GM23338 (cell line): ENCODE measurements around the gene PXDN. TPM values are rescaled to one million over a fixed set of nuclear protein-coding genes. Genes with fewer than 3 reads are reported as not detected.
A peak's percentile ranks its signal among the peaks of the same experiment; 100 is the strongest.

ENCODE experiments used
- ATAC-seq: fragments of 200-7000 bp; cut with Tn5 transposase; 3 replicates; pipeline ENCODE4 v1.9.1; 2020
- DNase-seq: peaks from one replicate; pipeline ENCODE4 v3.0.0-alpha.2; 2015; ENCODE audit warnings: low spot score
- H2AFZ ChIP-seq: fragments of 200-600 bp; sonication (generic); 2 replicates; pipeline ENCODE4 v1.8.0; 2016; ENCODE audit warnings: antibody characterized with exemption, mild to moderate bottlenecking, moderate library complexity
- H3F3A ChIP-seq: fragments of 200-600 bp; sonication (generic); replicated peaks from 2 replicates; pipeline ENCODE4 v1.8.0; 2017; ENCODE audit warnings: antibody characterized with exemption, mixed run types, low read depth
- H3K27ac ChIP-seq: fragments of 200-600 bp; sonication (generic); 2 replicates; pipeline ENCODE4 v1.6.1; 2016; ENCODE audit warnings: low read depth
- H3K27me3 ChIP-seq: fragments of 200-600 bp; sonication (generic); 2 replicates; pipeline ENCODE4 v1.8.0; 2016; ENCODE audit warnings: mild to moderate bottlenecking, mixed run types, moderate library complexity; ENCODE audit not compliant: insufficient read depth
- H3K36me3 ChIP-seq: fragments of 200-600 bp; sonication (generic); 2 replicates; pipeline ENCODE4 v1.8.0; 2016; ENCODE audit warnings: mild to moderate bottlenecking; ENCODE audit not compliant: insufficient read depth
- H3K4me1 ChIP-seq: fragments of 200-600 bp; sonication (generic); 2 replicates; pipeline ENCODE4 v1.8.0; 2016; ENCODE audit warnings: mild to moderate bottlenecking, moderate library complexity; ENCODE audit not compliant: insufficient read depth
- H3K4me2 ChIP-seq: fragments of 200-600 bp; sonication (generic); 2 replicates; pipeline ENCODE4 v1.7.1; 2017; ENCODE audit warnings: mixed run types
- H3K4me3 ChIP-seq: fragments of 200-600 bp; sonication (generic); 2 replicates; pipeline ENCODE4 v1.6.1; 2016; ENCODE audit warnings: mixed run types
- H3K79me2 ChIP-seq: fragments of 200-600 bp; sonication (generic); replicated peaks from 2 replicates; pipeline ENCODE4 v1.8.0; 2017; ENCODE audit warnings: mild to moderate bottlenecking; ENCODE audit not compliant: insufficient read depth
- H3K9me2 ChIP-seq: fragments of 200-600 bp; sonication (generic); 2 replicates; pipeline ENCODE4 v1.8.0; 2017; ENCODE audit not compliant: insufficient read depth
- H4K20me1 ChIP-seq: fragments of 200-600 bp; sonication (generic); replicated peaks from 2 replicates; pipeline ENCODE4 v1.8.0; 2017; ENCODE audit warnings: mild to moderate bottlenecking; ENCODE audit not compliant: insufficient read depth
- H3K27ac Mint-ChIP-seq: 2 replicates; pipeline ENCODE4 v1.8.0; 2020; ENCODE audit warnings: inconsistent platforms, mild to moderate bottlenecking, moderate library complexity, mixed read lengths
- H3K27me3 Mint-ChIP-seq: 3 replicates; pipeline ENCODE4 v1.8.0; 2022; ENCODE audit warnings: low read depth, mild to moderate bottlenecking, moderate library complexity, mixed read lengths, inconsistent platforms; ENCODE audit not compliant: insufficient read depth, poor library complexity
- H3K36me3 Mint-ChIP-seq: 3 replicates; pipeline ENCODE4 v1.8.0; 2021; ENCODE audit warnings: low read depth, mild to moderate bottlenecking, inconsistent platforms, moderate library complexity, mixed read lengths
- H3K4me1 Mint-ChIP-seq: 3 replicates; pipeline ENCODE4 v1.8.0; 2020; ENCODE audit warnings: mild to moderate bottlenecking, inconsistent platforms, mixed read lengths
- H3K4me3 Mint-ChIP-seq: 3 replicates; pipeline ENCODE4 v1.8.0; 2021; ENCODE audit warnings: moderate library complexity, mild to moderate bottlenecking, inconsistent platforms, mixed read lengths
- H3K9me3 Mint-ChIP-seq: 3 replicates; pipeline ENCODE4 v1.8.0; 2020; ENCODE audit warnings: moderate library complexity, mild to moderate bottlenecking, inconsistent platforms, mixed read lengths
- EZH2 ChIP-seq: fragments of 200-600 bp; sonication (generic); IDR thresholded peaks from one replicate; pipeline ENCODE4 v1.8.0; 2017; ENCODE audit warnings: antibody characterized with exemption, mild to moderate bottlenecking, low read depth; ENCODE audit not compliant: unreplicated experiment
- JUNB ChIP-seq: IDR thresholded peaks from one replicate; pipeline ENCODE4 v1.6.1; 2016; ENCODE audit warnings: antibody characterized with exemption; ENCODE audit not compliant: unreplicated experiment
- STAT1 ChIP-seq: IDR thresholded peaks from one replicate; pipeline ENCODE4 v1.6.1; 2016; ENCODE audit warnings: antibody characterized with exemption; ENCODE audit not compliant: unreplicated experiment
- polyA plus RNA-seq: library from polyadenylated mRNA; unstranded; fragments of >200 nt; fragmentation: Nextera tagmentation; extraction: Ambion mirVana; gene quantifications from 2 replicates; pipeline ENCODE4 v1.2.1, GENCODE V29; 2016
- total RNA-seq: library from RNA; depleted of rRNA; stranded (reverse); fragments of >200 nt; shearing (Covaris generic); gene quantifications from 2 replicates; pipeline ENCODE4 v1.2.3, GENCODE V29; 2014
- TF ChIP-seq, protein P1 (sequence below): IDR thresholded peaks from one replicate; pipeline ENCODE4 v1.6.1; 2018; ENCODE audit warnings: antibody characterized with exemption; ENCODE audit not compliant: unreplicated experiment
- TF ChIP-seq, protein P2 (sequence below): fragments of 250-450 bp; sonication (Bioruptor Pico); IDR thresholded peaks from 2 replicates; pipeline ENCODE4 v1.5.0; 2020; ENCODE audit warnings: mild to moderate bottlenecking, moderate library complexity

PXDN gene
- total and polyA plus RNA-seq, 2 experiments from 2014 or later = 42.2 to 225 TPM

DNA sequence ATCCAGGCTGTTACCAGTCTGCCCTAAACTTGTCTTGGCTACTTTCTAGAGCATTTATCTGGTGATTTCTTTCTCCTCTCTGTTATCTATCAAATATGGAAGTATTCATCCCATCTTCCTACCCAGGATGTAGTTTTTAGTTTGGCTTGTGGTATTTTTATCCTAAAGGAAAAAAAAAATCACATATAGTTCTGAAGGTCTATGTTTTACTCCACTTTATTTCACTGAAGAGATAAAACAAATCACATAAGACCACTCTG is 62.2 kb downstream of the PXDN start:
- H3K27ac ChIP-seq = 0 out of 2 replicates have a peak overlapping the region, but pooled peaks have one; percentile 14
- no peaks in the 10 kb centered on the region for H3K9me2 ChIP-seq
- H3K36me3 Mint-ChIP-seq = peaks cover 21% of the 10 kb centered on the region
- no peak for ATAC-seq
- H3K4me3 ChIP-seq = no peak overlapping the region
- H3K4me3 Mint-ChIP-seq = no peak overlapping the region
- peaks cover 6% of the 10 kb centered on the region; the same call in 1 of the 2 replicates for H3F3A ChIP-seq
- no peaks in the 10 kb centered on the region for H3K4me1 ChIP-seq
- H3K4me2 ChIP-seq = no peak overlapping the region
- H3K4me1 Mint-ChIP-seq = peaks cover 19% of the 10 kb centered on the region
- no peak for TF ChIP-seq EZH2
- no peak for TF ChIP-seq JUNB
- TF ChIP-seq, protein P1, sequence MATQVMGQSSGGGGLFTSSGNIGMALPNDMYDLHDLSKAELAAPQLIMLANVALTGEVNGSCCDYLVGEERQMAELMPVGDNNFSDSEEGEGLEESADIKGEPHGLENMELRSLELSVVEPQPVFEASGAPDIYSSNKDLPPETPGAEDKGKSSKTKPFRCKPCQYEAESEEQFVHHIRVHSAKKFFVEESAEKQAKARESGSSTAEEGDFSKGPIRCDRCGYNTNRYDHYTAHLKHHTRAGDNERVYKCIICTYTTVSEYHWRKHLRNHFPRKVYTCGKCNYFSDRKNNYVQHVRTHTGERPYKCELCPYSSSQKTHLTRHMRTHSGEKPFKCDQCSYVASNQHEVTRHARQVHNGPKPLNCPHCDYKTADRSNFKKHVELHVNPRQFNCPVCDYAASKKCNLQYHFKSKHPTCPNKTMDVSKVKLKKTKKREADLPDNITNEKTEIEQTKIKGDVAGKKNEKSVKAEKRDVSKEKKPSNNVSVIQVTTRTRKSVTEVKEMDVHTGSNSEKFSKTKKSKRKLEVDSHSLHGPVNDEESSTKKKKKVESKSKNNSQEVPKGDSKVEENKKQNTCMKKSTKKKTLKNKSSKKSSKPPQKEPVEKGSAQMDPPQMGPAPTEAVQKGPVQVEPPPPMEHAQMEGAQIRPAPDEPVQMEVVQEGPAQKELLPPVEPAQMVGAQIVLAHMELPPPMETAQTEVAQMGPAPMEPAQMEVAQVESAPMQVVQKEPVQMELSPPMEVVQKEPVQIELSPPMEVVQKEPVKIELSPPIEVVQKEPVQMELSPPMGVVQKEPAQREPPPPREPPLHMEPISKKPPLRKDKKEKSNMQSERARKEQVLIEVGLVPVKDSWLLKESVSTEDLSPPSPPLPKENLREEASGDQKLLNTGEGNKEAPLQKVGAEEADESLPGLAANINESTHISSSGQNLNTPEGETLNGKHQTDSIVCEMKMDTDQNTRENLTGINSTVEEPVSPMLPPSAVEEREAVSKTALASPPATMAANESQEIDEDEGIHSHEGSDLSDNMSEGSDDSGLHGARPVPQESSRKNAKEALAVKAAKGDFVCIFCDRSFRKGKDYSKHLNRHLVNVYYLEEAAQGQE = no peak
- no peak for TF ChIP-seq STAT1
- TF ChIP-seq, protein P2, sequence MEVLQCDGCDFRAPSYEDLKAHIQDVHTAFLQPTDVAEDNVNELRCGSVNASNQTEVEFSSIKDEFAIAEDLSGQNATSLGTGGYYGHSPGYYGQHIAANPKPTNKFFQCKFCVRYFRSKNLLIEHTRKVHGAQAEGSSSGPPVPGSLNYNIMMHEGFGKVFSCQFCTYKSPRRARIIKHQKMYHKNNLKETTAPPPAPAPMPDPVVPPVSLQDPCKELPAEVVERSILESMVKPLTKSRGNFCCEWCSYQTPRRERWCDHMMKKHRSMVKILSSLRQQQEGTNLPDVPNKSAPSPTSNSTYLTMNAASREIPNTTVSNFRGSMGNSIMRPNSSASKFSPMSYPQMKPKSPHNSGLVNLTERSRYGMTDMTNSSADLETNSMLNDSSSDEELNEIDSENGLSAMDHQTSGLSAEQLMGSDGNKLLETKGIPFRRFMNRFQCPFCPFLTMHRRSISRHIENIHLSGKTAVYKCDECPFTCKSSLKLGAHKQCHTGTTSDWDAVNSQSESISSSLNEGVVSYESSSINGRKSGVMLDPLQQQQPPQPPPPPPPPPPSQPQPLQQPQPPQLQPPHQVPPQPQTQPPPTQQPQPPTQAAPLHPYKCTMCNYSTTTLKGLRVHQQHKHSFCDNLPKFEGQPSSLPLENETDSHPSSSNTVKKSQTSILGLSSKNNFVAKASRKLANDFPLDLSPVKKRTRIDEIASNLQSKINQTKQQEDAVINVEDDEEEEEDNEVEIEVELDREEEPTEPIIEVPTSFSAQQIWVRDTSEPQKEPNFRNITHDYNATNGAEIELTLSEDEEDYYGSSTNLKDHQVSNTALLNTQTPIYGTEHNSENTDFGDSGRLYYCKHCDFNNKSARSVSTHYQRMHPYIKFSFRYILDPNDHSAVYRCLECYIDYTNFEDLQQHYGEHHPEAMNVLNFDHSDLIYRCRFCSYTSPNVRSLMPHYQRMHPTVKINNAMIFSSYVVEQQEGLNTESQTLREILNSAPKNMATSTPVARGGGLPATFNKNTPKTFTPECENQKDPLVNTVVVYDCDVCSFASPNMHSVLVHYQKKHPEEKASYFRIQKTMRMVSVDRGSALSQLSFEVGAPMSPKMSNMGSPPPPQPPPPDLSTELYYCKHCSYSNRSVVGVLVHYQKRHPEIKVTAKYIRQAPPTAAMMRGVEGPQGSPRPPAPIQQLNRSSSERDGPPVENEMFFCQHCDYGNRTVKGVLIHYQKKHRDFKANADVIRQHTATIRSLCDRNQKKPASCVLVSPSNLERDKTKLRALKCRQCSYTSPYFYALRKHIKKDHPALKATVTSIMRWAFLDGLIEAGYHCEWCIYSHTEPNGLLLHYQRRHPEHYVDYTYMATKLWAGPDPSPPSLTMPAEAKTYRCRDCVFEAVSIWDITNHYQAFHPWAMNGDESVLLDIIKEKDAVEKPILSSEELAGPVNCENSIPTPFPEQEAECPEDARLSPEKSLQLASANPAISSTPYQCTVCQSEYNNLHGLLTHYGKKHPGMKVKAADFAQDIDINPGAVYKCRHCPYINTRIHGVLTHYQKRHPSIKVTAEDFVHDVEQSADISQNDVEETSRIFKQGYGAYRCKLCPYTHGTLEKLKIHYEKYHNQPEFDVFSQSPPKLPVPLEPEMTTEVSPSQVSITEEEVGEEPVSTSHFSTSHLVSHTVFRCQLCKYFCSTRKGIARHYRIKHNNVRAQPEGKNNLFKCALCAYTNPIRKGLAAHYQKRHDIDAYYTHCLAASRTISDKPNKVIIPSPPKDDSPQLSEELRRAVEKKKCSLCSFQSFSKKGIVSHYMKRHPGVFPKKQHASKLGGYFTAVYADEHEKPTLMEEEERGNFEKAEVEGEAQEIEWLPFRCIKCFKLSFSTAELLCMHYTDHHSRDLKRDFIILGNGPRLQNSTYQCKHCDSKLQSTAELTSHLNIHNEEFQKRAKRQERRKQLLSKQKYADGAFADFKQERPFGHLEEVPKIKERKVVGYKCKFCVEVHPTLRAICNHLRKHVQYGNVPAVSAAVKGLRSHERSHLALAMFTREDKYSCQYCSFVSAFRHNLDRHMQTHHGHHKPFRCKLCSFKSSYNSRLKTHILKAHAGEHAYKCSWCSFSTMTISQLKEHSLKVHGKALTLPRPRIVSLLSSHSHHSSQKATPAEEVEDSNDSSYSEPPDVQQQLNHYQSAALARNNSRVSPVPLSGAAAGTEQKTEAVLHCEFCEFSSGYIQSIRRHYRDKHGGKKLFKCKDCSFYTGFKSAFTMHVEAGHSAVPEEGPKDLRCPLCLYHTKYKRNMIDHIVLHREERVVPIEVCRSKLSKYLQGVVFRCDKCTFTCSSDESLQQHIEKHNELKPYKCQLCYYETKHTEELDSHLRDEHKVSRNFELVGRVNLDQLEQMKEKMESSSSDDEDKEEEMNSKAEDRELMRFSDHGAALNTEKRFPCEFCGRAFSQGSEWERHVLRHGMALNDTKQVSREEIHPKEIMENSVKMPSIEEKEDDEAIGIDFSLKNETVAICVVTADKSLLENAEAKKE = no peak
- H3K27ac Mint-ChIP-seq = no peak overlapping the region
- peaks cover 13% of the 10 kb centered on the region for H3K36me3 ChIP-seq
- no peaks in the 10 kb centered on the region; the same call in 2 of the 3 replicates for H3K9me3 Mint-ChIP-seq
- DNase-seq = no peak
- peaks cover 8% of the 10 kb centered on the region for H3K27me3 Mint-ChIP-seq
- H3K79me2 ChIP-seq = no peaks in the 10 kb centered on the region; the same call in 1 of the 2 replicates
- no peaks in the 10 kb centered on the region for H4K20me1 ChIP-seq
- H2AFZ ChIP-seq = no peak overlapping the region
- no peaks in the 10 kb centered on the region for H3K27me3 ChIP-seq
